Stomach smooth muscle (tissue), 2 donors: ENCODE results near the gene LSP1.
"Not testable (repeated sequence)": the region's sequence is repeated elsewhere in the genome, so short reads cannot be mapped to it uniquely, and the experiment has no call there.

Source experiments
- H3K27ac ChIP-seq: one replicate; pipeline ENCODE4 v1.7.0; 2013; ENCODE audit warnings: mild to moderate bottlenecking, low read length, inconsistent platforms
- H3K27me3 ChIP-seq, 2 donors: one replicate each; pipeline ENCODE4 v1.7.0; 2013; ENCODE audit warnings: low read length in 2 of 2; ENCODE audit not compliant: insufficient read depth in 2 of 2, control insufficient read depth in 1 of 2
- H3K36me3 ChIP-seq, 2 donors: one replicate each; pipeline ENCODE4 v1.7.0; 2013; ENCODE audit warnings: low read length in 2 of 2; ENCODE audit not compliant: control insufficient read depth in 2 of 2, insufficient read depth in 2 of 2
- H3K4me1 ChIP-seq: one replicate; pipeline ENCODE4 v1.7.0; 2013; ENCODE audit warnings: low read length; ENCODE audit not compliant: control insufficient read depth, insufficient read depth
- H3K4me3 ChIP-seq, 2 donors: one replicate each; pipeline ENCODE4 v1.7.0; 2013; ENCODE audit warnings: low read length in 2 of 2
- H3K9ac ChIP-seq, 2 donors: one replicate each; pipeline ENCODE4 v1.7.0; 2013; ENCODE audit warnings: low read length in 2 of 2, mild to moderate bottlenecking in 1 of 2
- H3K9me3 ChIP-seq, 2 donors: one replicate each; pipeline ENCODE4 v1.7.0; 2013; ENCODE audit warnings: low read length in 2 of 2; ENCODE audit not compliant: control insufficient read depth in 2 of 2
- donor health status: healthy.
- donor health status: Pancreatic carcinoma.

The LSP1 gene

GRCh38 chr11:1875851-1876301 lies 23.0 kb downstream of the LSP1 start:
- Histone ChIP-seq H3K4me3 (peak overlapping the region in 1 of 2 donors; percentile 40), H3K4me1 (peaks cover 38% of the 10 kb centered on the region), H3K27ac (peak overlapping the region; percentile 37)
- not testable (repeated sequence) for H3K36me3 ChIP-seq, H3K27me3 ChIP-seq, H3K9me3 ChIP-seq, H3K9ac ChIP-seq

DNA sequence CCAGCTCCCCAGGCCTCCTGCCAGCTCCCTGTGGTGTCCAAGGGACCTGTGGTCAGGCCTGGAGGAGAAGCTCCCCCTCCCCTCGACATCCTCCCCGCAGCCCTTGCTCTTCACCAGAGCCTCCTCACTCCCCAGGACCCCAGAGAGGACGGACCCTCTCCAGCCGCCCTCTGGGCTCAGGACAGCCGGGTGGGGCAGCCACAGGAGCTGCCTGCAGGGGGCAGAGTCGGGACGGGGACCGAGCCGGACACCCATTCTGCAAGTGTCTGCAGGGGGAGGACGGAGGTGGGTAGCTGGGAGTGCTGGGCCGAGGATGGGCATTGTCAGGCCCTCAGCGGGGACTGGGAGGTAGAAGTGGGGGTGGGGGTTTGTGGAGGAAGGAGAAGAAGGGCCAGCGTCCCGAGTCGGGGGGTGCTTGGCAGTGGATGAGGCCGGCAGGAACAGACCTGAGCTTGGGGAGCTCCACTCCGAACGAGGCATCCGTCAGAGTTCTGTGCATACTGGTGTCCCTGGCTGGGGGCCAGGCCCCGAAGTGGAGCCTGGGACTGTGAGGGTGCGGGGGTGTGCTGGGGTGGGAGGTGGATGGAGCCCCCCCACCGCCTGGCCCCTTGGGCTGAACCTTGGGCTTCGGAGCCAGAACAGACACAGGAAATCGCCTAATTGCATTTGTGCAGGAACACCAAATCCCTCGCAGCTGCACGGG lies 23.6 kb downstream of the LSP1 start:
- Histone ChIP-seq H3K4me1 (peaks cover 40% of the 10 kb centered on the region), H3K9ac (no peak overlapping the region), H3K27ac (peak overlapping the region; percentile 37), H3K9me3 (no peaks in the 10 kb centered on the region), H3K27me3 (peaks cover 3 to 4% of the 10 kb centered on the region in 2 donors), H3K4me3 (peak overlapping the region in 1 of 2 donors; percentile 40), H3K36me3 (no peaks in the 10 kb centered on the region)

DNA sequence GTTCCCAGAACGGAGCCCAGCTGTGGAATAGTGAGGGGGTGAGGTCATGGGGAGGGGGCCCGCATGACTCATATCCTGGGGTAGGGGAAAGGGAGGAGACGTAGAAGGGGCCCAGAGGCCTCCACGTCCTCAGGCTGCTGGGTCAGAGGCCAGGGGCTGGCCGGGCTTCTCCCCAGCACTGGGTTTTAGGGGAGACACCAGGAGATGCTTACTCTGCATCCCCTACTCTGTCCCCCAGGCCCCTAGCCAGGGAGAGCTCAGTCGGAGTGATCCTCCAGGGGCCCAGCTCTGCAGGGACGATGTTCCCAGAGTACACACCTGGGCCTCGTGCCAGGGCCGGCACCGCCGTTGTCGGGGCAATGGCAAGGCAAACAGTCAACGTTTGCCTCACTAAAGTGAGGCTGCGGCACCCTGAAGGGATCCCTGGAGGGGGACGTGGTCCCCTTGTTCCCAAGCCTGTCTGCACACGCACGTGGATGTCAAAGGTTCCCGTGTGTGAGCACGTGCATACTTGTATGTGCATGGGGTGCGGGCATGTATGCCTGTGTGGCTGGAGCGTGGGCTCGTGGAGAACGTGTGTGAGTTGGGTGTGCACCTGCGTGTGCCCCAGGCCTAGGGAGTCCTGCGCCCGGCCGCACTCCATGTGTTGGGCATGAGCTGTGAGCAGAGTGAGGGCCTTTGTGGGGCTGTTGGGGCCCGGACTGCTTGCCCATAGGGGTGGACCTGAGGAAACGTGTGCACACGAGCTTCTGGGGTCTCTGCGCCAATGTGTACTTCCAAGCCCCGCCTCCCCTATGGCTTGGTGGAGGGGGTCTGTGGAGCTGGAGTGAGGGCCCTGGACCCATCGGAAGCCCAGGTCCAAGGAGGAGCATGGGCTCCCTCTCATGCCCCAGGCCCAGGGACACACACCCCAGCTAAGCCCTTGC lies 24.6 kb downstream of the LSP1 start:
- H3K27ac ChIP-seq: peak overlapping the region; percentile 58
- no peak overlapping the region for H3K9ac ChIP-seq
- H3K9me3 ChIP-seq: no peaks in the 10 kb centered on the region
- H3K36me3 ChIP-seq: no peaks in the 10 kb centered on the region
- peaks cover 0 to 4% of the 10 kb centered on the region in 2 donors for H3K27me3 ChIP-seq
- H3K4me1 ChIP-seq: peaks cover 50% of the 10 kb centered on the region
- H3K4me3 ChIP-seq: peak overlapping the region in 1 of 2 donors; percentile 44

GRCh38 chr11:1878137-1879031 lies 25.5 kb downstream of the LSP1 start:
- Histone ChIP-seq H3K27ac (peak overlapping the region; percentile 58), H3K36me3 (no peaks in the 10 kb centered on the region), H3K4me3 (no peak overlapping the region), H3K27me3 (peaks cover 0 to 4% of the 10 kb centered on the region in 2 donors), H3K9me3 (no peaks in the 10 kb centered on the region), H3K9ac (no peak overlapping the region), H3K4me1 (peaks cover 54% of the 10 kb centered on the region)

DNA sequence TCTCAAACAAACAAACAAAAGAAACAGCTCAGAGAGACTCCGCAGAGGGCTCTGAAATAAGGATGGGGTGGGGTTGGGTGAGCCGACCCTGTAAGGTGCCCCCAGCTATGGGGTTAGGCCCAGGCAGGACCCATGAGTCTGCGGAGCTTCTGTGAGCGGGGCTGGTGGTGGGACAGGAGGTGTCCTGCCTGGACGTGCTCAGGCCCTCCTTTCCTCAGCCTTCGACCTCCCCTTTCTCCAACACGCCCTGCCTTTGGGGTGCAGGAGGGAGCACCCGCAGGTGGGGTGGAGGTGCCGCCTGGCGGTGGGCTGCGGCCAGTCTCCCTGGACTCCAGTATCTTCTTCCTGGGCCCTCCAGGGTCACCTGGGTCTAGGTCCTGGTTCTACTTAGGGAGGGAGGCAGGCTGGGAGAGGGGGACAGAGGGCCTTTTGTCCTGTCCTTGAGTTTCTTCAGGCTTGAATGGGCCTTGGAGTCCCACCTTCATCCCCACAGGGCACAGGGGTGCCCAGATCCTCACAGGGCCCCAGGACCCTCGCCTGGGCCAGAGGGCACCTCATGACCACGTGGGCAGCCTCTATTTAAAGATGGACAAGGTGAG lies 26.6 kb downstream of the LSP1 start:
- Histone ChIP-seq H3K27ac (peak overlapping the region; percentile 62), H3K4me1 (peaks cover 54% of the 10 kb centered on the region)

GRCh38 chr11:1879941-1880720 lies 27.2 kb downstream of the LSP1 start:
- Histone ChIP-seq H3K9me3 (no peaks in the 10 kb centered on the region), H3K27me3 (peaks cover 0 to 4% of the 10 kb centered on the region in 2 donors), H3K4me3 (no peak overlapping the region), H3K36me3 (peaks cover 2 to 9% of the 10 kb centered on the region in 2 donors), H3K27ac (peak overlapping the region; percentile 62), H3K9ac (no peak overlapping the region), H3K4me1 (peaks cover 54% of the 10 kb centered on the region)

More for the DNA sequence above, 26.6 kb downstream of the LSP1 start:
- Histone ChIP-seq H3K9me3 (no peaks in the 10 kb centered on the region), H3K27me3 (peaks cover 0 to 4% of the 10 kb centered on the region in 2 donors), H3K9ac (no peak overlapping the region), H3K4me3 (no peak overlapping the region), H3K36me3 (peaks cover 0 to 3% of the 10 kb centered on the region in 2 donors)

- Histone ChIP-seq H3K27me3 (peaks cover 0 to 2% of the 10 kb centered on the region in 2 donors), H3K36me3 (peaks cover 2 to 11% of the 10 kb centered on the region in 2 donors), H3K4me1 (peaks cover 52% of the 10 kb centered on the region), H3K9me3 (no peaks in the 10 kb centered on the region), H3K9ac (peak overlapping the region in 1 of 2 donors; percentile 32), H3K4me3 (peak overlapping the region in 1 of 2 donors; percentile 22), H3K27ac (peak overlapping the region; percentile 62)
Measured at GRCh38 chr11:1880746-1881441, 28.0 kb downstream of the LSP1 start.

DNA sequence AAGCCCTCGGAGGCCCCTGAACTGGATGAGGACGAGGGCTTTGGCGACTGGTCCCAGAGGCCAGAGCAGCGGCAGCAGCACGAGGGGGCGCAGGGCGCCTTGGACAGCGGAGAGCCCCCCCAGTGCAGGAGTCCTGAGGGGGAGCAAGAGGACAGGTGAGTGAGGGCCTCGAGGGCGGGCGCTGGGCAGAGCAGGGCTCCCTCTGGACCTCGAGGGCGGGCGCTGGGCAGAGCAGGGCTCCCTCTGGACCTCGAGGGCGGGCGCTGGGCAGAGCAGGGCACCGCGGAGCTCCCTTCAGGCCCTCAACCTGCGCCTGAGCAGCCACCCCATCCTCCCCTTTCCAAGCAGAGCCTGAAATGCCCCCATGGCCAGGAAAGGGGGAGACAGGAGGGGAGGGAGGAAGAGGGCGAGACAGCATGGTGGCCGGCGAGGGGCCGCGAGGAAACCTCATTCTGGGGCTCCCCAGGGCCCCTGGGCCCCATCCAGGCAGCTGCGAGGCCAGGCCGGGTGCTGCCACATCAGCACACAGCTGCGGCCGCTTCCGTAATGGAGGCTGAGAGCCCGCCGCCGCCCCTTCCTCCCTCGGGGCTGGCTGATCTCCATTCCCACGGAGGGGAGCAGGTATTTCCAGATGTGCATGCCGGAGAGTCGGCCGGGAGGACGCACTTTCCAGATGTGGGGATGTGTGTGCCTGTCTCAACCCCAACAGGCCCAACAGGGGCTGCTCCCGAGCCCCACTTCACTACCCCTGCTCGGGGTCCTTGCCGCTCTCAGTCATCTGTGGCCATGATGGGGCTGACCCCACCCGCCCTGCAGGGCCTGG lies 28.8 kb downstream of the LSP1 start:
- Histone ChIP-seq H3K36me3 (peaks cover 3 to 13% of the 10 kb centered on the region in 2 donors), H3K4me1 (peaks cover 44% of the 10 kb centered on the region), H3K4me3 (no peak overlapping the region), H3K9ac (no peak overlapping the region), H3K27ac (peak overlapping the region; percentile 62), H3K27me3 (no peaks in the 10 kb centered on the region), H3K9me3 (no peaks in the 10 kb centered on the region)
